HG02588 (cell line): Measurements from ENCODE around the gene CXXC4.

Experiments used
- ATAC-seq: cut with Tn5 transposase; IDR thresholded peaks from one replicate; pipeline ENCODE4 v1.9.1; 2021; ENCODE audit warnings: mild to moderate bottlenecking, moderate library complexity; ENCODE audit not compliant: unreplicated experiment

The CXXC4 gene

GRCh38 chr4:104490096-104490769 lies 4.5 kb downstream of the CXXC4 start:
- ATAC-seq = peak; percentile 38

GRCh38 chr4:104489731-104490095 lies 5.0 kb downstream of the CXXC4 start:
- peak; percentile 26 for ATAC-seq

DNA sequence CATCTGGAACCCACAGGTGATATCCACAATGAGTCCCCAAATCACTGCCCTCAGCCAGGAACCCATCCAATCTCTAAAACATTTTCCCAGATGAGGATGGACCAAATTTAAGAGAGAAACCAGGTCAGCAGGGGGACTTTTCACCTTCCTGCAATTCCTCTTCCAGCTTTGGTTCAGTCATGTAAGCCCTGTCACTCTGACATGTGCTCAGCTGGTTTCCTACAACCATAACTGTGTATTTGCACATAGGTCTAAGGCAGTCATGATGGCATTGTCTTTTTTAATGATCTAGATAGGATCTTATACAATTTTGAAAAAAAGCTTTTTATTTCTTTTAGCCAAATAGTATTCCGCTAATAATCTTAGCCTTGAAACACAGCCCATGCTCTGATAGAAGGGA lies 6.5 kb downstream of the CXXC4 start:
- no peak for ATAC-seq

- ATAC-seq = no peak
Observed at GRCh38 chr4:104486716-104487504, 7.8 kb downstream of the CXXC4 start.

DNA sequence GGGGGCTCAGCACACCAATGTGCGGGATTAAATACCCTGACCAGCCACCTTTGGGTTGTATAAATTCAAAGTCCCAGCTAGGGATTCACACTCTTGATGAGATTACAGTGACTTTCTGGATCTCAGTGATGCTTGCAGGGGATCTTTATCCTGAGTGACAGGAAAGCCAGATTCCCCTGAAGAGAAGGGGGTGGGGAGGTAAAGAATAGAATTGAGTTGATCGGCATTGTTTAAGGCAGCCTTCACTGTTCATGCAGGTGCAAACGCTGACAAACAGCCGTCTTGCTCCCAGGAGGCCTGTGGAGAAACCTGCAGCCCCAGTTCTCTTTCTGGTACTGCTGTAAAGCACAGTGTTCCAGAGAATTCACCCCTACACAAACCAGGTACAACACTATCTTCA lies 19.0 kb downstream of the CXXC4 start:
- ATAC-seq = no peak

DNA sequence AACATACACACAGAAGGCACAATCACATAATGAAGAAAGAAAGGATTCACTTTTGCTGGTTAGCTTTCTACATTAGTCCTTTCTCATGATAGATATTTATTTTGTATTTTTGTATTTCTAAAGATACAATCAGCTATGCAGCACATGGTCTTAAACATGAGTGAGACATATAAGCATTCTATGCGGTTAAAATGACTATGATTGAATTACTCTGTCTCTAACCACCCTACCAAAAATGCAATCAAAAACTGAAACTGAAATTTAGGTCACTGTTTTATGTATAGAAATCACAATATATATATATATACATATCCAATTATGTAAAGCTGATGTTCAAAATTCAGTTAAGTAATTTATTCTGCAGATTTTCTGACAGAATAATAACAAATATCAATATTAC lies 21.9 kb downstream of the CXXC4 start:
- no peak for ATAC-seq

DNA sequence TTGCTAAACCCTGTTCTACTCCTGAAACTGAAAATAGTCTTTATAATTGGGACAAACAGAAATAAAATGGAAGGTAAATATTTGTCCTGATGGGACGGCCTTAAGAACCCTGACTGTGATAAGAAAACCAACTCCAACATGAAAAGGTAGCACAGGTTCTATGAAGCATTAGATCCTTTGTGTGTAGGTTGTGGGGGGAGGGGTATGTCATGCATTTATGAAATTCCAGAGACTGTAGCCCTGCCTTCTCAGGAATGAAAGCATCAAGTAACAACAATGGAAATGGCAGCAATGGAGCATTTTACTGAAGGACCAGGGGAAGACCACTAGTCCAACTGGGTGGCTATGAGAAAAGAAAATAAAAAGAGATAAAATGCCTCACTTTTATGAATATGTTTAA lies 23.9 kb downstream of the CXXC4 start:
- no peak for ATAC-seq

DNA sequence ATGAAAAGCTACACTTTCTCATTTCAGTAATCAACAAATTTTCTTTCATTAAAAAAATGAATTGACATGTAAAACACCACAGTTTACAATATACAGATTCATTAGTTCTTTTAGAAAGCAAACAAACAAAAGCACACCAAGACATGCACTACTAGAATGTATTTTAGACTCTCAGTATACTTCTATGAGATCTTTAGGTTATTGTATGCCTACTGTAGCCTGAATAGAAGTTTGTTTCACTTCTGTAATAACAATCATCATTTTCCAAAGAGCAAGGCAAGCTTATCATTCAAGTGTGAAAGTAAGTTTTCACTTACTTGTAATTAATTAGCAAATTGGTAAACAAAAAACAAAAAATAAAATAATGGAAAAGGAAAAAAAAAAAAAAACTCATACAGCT lies 24.9 kb downstream of the CXXC4 start:
- ATAC-seq = no peak

DNA sequence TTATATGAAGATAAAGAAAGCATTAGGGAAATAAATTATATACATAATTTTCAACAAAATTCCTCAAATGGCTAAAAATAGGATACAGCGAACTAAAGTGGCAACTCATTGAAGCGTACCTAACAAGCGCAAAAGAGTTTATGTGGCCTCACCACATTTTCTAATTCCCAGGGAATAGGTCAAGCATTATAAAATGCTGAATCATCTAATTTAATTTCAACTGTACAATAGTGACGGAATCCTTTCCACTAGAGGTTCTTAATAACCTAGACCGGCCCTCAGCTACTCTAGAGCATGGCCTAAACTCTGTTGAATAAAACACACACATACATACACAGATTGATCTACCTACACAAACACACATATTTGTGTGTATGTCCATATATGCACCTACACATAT lies 29.1 kb downstream of the CXXC4 start:
- no peak for ATAC-seq

GRCh38 chr4:104465201-104465600 lies 29.5 kb downstream of the CXXC4 start:
- no peak for ATAC-seq

GRCh38 chr4:104462641-104463040 lies 32.1 kb downstream of the CXXC4 start:
- no peak for ATAC-seq

DNA sequence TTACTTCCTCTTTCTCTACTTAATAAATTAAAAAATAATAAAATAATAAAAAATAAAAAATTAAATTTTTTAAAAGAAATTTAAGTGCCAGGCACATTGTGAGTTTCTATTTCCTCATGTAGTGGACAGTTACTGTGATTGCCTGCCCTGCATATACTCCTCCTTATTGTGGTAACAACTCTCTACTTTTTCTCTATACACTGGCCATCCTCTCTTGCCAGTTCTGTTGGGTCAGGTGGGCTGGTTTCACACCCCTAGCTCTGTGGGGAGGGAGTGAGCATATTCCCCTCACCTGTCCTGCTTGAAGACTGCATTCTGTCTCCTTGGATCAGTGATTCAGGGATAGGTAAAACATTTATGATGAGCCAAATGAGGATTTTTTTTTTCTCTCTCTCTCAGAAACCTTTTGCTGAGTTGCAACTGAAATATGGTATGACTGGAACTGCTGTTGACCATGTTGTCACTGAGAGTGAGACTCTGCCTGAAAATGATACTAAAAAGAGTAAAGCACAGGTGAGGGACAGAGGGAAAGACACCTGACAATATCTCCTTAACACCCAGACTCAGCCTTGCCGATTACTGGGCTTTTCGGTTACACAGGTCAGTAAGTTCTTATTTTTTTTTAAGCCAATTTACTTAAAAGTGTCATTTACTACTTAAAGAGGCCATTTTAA lies 37.2 kb downstream of the CXXC4 start:
- peak; percentile 65 for ATAC-seq

GRCh38 chr4:104451573-104451972 lies 43.1 kb downstream of the CXXC4 start:
- ATAC-seq = peak; percentile 77

DNA sequence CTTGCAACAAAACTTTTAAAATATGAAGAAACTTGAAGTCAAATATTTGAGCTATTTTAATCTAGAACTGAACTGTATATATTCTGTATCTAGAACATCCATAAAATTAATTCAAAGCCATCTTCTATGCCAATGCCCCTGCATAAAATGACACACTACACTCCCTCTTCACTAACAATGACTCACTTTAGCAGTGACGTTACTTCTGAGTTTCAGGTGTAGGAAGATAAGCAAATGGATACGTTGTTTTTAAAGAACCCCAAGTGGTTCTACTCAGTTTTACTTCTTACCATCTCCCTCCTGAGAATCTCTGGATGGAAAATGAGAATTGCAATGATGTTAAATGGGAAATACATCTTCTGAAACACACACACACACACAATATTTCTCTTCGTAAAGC lies 45.2 kb downstream of the CXXC4 start:
- no peak for ATAC-seq

DNA sequence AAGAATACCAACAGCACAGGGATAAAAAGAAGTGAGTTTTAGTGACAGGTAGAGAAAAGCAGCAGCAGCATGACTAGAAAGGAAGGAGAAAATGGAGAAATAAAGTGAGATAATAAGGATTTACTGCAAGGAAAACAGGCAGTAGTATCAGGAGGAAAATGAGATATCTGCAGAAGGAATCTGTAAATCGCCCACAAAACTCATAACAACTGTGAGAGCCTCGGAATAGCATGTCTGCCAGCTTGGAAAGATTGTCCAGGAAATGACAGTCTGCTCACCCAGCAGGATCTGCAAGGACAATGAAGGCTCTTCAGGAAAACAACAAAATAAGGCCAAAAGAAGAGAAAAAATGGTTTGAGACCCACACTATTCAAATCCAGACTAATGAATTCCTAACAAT lies 47.4 kb downstream of the CXXC4 start:
- no peak for ATAC-seq

- ATAC-seq = no peak
Observed at GRCh38 chr4:104446431-104447278, 48.0 kb downstream of the CXXC4 start.

DNA sequence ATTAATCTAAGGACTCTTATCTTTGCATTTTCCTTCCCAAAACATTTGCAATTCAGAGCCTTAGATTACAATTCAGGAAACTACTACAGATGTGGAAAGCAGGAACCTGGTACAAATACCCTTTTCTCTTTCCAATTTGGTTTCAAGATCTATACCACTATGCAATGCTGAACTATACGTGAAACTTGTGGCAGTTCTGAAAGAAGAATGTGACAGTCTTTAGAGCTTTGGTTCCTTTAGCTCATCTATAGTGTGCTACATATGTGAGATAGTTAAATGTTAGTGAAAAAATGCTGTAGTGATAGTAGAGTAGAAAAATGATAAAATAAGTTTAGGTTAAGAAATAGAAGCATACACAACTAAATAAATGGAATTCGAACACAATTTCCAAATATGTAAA lies 50.0 kb downstream of the CXXC4 start:
- ATAC-seq = no peak

- ATAC-seq = no peak
Observed at GRCh38 chr4:104436542-104436941, 58.2 kb downstream of the CXXC4 start.

DNA sequence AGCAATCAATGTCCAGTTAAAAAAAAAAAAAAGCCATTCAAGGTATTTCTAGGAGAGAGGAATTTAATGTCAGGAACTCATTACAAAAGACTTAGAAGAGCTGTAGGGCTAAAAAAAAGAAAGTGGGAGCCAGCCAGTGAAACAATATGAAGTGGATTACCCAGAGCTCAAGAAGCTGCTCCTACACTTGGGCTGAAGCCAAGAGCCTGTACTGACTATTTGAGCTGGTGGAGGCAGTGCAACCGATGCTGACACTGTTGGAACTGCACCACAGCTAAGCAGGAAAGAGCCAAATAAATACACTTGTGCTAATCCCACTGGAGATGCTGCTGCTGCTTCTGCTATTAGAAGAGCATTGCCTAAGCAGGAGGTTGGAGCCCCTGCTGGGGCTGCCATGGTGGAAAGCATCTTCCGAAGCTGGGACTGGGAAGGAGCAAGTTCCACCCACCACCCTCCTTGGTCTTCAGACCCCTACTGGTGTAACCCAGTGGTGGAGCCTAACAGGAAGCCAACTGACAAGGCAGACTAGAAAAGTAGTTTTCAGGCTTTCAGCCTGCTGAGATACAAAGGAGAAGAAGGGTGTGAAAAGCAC lies 65.4 kb downstream of the CXXC4 start:
- no peak for ATAC-seq

DNA sequence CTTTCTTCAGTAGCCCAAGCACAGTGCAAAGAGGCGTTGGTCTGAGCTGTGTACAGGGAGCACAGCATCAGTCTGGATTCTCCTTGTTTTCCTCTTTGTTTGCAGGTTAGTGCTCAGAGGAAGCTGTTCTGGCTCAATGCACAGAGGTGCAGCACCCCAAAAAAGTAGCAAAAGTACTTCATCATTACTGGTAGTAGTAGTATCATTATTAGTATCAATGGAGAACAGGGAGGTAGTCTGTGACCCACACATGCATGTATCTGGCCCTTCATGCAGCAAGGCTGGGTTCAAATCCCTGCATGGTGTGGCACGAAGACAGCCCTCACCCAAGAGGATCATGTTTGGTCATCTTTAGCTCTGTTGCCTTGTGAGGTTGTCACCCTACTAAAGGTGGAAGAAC lies 68.7 kb downstream of the CXXC4 start:
- ATAC-seq = no peak

DNA sequence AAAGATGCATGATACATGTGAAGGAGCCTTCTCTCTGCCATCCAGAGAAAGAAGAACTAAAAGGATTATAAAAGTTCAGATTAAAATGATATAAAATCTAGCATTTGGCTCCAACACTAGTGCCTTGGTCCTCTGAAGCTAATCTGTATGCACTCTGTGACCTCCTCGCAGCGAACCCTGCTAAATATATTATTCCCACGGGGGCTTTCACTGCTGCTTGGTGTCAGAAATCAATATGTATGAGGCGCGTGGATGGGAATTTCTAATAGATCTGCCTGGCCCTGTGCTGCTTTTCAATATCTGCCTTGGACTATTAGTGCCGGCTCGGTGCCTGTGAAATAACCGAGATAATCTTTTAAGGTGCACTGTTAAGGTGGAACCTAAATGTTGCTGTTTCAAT lies 69.7 kb downstream of the CXXC4 start:
- ATAC-seq = no peak
